GM19351 (cell line): Measurements from ENCODE around the gene GAB3.
"Not testable (repeated sequence)": the region's sequence is repeated elsewhere in the genome, so short reads cannot be mapped to it uniquely, and the experiment has no call there.

Source experiments
- ATAC-seq: cut with Tn5 transposase; IDR thresholded peaks from one replicate; pipeline ENCODE4 v1.9.1; 2021; ENCODE audit warnings: mild to moderate bottlenecking, moderate library complexity; ENCODE audit not compliant: unreplicated experiment

The GAB3 gene

DNA sequence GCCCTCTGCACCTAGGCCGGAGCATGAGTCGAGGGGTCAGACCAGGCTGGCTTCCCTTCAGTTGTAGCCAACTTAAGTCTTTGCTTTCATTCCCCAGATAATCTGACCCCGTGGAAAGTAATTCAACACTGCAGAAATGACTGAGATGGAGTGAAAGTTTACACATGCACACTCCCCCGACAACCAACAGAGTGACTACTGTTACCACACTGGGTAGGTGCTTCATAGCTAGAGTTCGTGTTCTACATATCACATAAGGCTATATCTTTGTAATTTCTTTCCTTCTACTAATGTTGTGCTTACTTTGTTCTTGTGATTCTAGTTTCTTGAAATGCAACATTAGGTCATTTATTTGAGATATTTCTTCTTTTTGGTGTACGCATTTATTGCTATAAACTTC lies 90.3 kb downstream of the GAB3 start:
- no peak for ATAC-seq

DNA sequence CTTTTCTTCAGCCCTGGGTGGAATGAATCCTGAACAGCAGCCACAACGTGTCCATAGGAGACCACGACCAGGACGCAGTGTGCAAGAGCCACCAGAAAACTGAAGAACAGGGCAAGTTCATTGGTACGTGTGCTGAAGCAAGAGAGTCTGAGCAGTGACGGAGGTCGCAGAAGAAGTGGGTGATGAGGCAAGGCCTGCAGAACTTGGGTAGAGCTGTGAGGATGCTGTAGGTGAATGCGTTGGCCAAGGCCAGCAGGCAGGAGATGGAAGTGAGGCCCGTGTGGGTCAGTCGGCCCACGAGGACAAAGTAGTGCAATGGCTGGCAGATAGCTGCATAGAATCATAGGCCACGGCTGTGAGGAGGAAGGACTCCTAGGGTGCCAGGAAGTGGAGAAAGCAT lies 91.9 kb downstream of the GAB3 start:
- ATAC-seq = no peak

GRCh38 chrX:154658187-154658586 lies 92.7 kb downstream of the GAB3 start:
- no peak for ATAC-seq

GRCh38 chrX:154657226-154657805 lies 93.6 kb downstream of the GAB3 start:
- ATAC-seq = no peak

DNA sequence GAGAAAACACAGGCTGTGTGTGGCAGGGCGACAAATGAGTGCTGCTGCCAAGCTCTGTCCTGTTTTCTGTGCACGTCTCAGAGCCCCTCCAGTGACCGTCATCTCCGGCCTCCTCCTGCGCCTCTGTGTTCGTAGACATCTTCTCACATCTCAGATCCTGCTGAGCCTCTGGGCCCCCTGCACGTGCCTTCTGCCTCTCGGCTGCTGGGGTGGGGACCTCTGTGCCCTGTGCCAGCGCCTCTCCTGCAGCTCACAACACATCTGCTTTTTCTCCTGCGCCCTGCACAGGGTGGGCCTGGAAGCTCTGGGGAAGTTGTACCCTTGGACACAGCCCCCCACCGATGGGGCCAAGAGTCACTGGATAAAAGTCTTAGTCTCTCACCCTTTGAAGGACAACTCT lies 95.1 kb downstream of the GAB3 start:
- ATAC-seq = no peak

DNA sequence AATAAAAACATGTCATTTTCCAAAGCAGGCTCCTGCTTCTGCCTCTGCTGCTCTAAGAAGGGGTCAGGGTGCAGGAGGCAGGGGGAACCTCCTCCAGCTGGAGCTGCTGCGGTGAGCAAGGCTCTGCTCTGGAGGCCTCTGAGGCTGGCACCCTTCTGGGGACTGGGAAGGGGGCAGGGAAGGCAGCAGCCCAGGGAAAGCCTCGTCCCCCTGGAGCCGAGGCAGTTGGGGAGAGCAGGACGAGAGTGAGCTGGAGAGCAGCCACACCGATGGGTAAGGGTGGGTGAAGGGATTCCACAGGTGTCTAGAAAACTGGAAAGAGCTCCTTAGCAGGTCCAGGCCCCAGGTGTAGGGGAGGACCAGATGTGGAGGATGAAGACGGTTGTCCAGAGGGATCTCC lies 95.5 kb downstream of the GAB3 start:
- no peak for ATAC-seq

DNA sequence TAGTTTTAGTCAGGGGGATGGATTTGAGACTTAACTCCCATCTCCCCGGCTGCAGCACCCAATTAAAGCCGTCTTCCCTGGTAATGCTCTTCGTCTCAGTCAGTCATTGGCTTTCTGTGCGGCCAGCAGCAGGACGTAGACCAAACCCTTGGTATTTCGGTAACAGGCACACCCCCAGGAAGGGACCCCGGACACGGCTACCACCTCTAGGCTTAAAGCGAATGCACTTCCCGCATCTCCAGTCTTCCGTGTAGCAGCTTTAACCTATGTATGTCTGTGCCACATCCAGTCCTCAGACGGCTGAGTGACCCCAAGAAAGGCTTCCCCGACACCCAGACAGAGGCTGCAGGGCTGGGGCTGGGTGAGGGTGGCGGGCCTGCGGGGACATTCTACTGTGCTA lies 96.0 kb downstream of the GAB3 start:
- no peak for ATAC-seq

DNA sequence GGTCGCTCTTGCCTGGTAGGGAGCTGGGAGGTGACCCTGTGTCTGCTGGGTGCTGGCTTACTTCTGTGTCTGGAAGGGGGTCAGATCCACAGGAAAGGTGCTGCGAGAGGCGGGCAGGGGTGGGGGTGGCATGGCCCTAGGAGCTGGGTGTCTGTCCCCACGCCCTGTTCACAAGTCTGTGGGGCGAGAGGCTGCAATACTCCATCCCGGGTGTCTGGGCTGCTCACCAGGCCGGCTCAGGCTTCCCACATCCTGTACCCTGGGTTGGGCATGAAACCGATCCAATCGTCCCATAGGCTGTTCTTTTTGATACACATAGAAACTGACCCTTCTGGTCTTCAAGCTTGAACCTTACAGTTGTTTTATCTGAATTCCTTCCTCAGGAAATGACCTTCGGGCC lies 96.5 kb downstream of the GAB3 start:
- no peak for ATAC-seq

- ATAC-seq = not testable (repeated sequence)
Measured at GRCh38 chrX:154653413-154653812, 97.5 kb downstream of the GAB3 start, which contains the start of gene CTAG2. TSS of gene CTAG2 (minus strand) at chrX:154653579. CDS start at chrX:154653515, 64 bp downstream.

- ATAC-seq = no peak
Measured at GRCh38 chrX:154653048-154653401, 97.9 kb downstream of the GAB3 start.

DNA sequence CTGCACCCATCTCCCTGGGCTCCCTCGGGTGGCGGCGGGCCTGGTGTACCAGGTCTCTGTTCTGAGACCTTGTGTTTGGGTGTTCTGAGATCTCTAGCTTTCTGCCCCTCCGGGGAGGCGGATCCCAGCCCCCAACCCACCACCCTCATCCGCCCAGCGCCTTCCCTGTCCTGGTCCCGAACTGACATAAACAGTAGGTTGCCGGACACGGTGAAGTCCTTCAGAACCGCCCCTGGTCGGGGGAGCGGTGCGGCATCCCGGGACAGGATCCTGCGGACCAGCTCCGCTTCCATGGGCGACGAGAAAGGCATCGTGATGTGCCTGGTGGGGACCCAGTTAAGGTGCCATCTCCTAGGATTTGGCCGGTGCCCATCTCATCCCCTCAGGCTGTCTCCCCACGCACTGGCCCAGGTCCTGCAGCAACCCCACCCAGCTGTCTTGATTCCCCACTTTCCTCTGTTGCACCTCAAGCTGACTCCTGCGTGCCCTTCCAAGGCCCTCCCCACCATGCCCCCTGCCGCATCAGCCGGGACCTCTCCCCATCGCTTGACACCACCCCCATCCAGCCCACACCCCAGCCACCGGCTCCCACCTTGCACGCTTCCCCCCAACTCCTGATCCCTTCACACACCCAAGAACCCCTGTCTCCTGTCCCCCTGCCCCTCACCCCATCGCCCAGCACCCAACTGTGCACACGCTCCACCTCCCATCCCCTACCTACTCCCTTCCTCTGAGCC lies 98.4 kb downstream of the GAB3 start:
- ATAC-seq = no peak

GRCh38 chrX:154650221-154650510 lies 100.7 kb downstream of the GAB3 start:
- ATAC-seq = no peak

- ATAC-seq = no peak
Measured at GRCh38 chrX:154649503-154650220, 101.2 kb downstream of the GAB3 start.

DNA sequence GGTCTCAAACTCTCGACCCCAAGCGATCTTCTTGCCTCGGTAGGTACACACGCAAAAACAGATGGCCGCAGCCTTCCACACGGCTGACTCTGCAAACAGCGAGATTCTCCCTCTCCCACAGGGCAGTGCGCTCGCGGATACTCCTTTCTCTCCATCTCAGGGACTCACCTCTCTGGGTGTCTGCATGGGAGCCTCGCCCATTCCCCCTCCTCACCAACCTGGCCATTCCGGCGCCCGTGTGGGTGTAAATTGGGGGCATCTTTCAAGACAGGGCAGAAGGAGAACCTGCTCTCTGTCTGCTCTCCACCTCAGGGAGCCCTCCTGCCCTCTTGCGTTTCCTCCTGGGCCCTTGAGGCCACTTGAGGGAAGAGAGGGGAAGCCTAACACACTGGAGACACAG lies 101.9 kb downstream of the GAB3 start:
- no peak for ATAC-seq

- ATAC-seq = not testable (repeated sequence)
Measured at GRCh38 chrX:154645745-154646378, 105.0 kb downstream of the GAB3 start.

DNA sequence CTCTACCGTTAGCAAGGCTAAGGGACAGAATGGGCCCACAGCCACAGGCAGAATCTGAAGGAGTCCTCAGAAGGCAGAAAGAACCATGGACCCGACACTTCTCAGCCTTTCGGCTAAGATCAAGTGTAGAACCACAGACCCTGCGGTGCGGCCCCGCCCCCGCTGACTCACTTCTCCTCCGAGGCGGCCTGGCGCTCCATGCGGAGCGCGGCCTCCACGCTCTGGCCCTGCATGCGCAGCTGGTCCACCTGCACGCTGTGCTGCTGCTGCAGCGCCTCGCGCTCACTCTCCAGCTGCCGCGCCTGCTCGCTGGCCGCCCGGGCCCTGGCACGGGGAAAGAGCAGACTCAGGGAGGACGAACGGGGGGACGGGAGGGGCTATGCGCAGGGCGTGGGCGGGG lies 107.2 kb downstream of the GAB3 start:
- ATAC-seq = not testable (repeated sequence)

- ATAC-seq = not testable (repeated sequence)
Measured at GRCh38 chrX:154641740-154642139, 109.1 kb downstream of the GAB3 start.

DNA sequence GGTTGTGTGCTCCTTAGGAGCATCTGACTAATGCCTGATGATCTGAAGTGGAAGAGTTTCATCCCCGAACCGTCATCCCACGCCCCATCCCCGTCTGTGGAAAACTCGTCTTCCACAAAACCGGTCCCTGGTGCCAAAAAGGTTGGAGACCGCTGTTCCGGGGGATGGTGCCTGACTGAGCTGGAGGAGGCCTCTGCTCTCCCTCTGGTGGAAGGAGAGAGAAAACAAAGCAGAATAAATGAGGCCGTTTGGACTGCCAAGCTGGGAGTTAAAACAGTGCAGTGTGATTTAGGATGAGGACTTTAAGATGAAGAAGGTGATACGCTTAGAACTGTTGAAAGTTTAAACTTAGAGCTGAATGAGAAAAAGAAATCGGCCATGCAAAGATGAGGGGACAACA lies 117.2 kb downstream of the GAB3 start:
- not testable (repeated sequence) for ATAC-seq

GRCh38 chrX:154630949-154631348 lies 119.9 kb downstream of the GAB3 start:
- not testable (repeated sequence) for ATAC-seq

- ATAC-seq = not testable (repeated sequence)
Measured at GRCh38 chrX:154628960-154629359, 121.9 kb downstream of the GAB3 start.
